Measurements from ENCODE around the gene MB.

GRCh38 chr22:35645646-35646045 is 28.5 kb upstream of the MB start:
- TF ChIP-seq CTCF (IDR thresholded peaks at IDR 0.05) (no peak), POLR2A (IDR thresholded peaks at IDR 0.05) (no peak)

All from breast epithelium (tissue), 3 donors.